ENCODE data around the gene NDUFA13. TPM values are rescaled to one million over a fixed set of nuclear protein-coding genes. Genes with fewer than 3 reads are reported as not detected.

The NDUFA13 gene
- total RNA-seq, 1 donor from 2014 or later: 1,367 TPM

- no peak for ATAC-seq (ENCODE audit: poor library complexity)
- intact Hi-C loops (cut with DNase I): no loop called here
- no peak for DNase-seq
These were observed 11.9 kb downstream of the NDUFA13 start for GRCh38 chr19:19527674-19528625.

GRCh38 chr19:19528721-19529490 is 12.9 kb downstream of the NDUFA13 start, which contains the start of gene YJEFN3:
Gene YJEFN3, plus strand, starts transcription at chr19:19528911. Its CDS starts 22 bp downstream, at chr19:19528933.
- intact Hi-C loops (cut with DNase I): no loop called here
- ATAC-seq (ENCODE audit: poor library complexity) (peak; percentile 32), DNase-seq (no peak)

GRCh38 chr19:19529783-19530422 is 13.9 kb downstream of the NDUFA13 start:
- ATAC-seq (ENCODE audit: poor library complexity) (no peak), DNase-seq (no peak)
- intact Hi-C loops (cut with DNase I): loop anchor here (10.0 kb wide), 1 partner anchor 415 kb away; no protein-coding TSS in a partner anchor

- ATAC-seq (ENCODE audit: poor library complexity) (no peak), DNase-seq (no peak)
- intact Hi-C loops (cut with DNase I): loop anchor here (10.0 kb wide), 1 partner anchor 414 kb away; no protein-coding TSS in a partner anchor
These were observed 14.4 kb downstream of the NDUFA13 start for GRCh38 chr19:19530423-19530804.

- DNase-seq (no peak), ATAC-seq (ENCODE audit: poor library complexity) (no peak)
- intact Hi-C loops (cut with DNase I): loop anchor here (10.0 kb wide), 1 partner anchor 414 kb away; no protein-coding TSS in a partner anchor
These were observed 14.9 kb downstream of the NDUFA13 start for GRCh38 chr19:19530889-19531288.

- intact Hi-C loops (cut with DNase I): loop anchor here (2.0 to 10.0 kb wide), 2 partner anchors 111 to 413 kb away; partner anchors contain the start of gene GMIP
- peak; percentile 93 for DNase-seq
- ATAC-seq (ENCODE audit: poor library complexity): peak; percentile 82
These were observed 16.2 kb downstream of the NDUFA13 start for GRCh38 chr19:19531951-19532805.

GRCh38 chr19:19532806-19533701 is 17.0 kb downstream of the NDUFA13 start:
- no peak for DNase-seq
- intact Hi-C loops (cut with DNase I): loop anchor here (2.0 to 10.0 kb wide), 2 partner anchors 110 to 412 kb away; partner anchors contain the start of gene GMIP
- no peak for ATAC-seq (ENCODE audit: poor library complexity)

- DNase-seq: no peak
- intact Hi-C loops (cut with DNase I): loop anchor here (2.0 to 10.0 kb wide), 2 partner anchors 109 to 411 kb away; partner anchors contain the start of gene GMIP
- ATAC-seq (ENCODE audit: poor library complexity): peak; percentile 13
These were observed 17.8 kb downstream of the NDUFA13 start for GRCh38 chr19:19533841-19534240.

- no peak for DNase-seq
- intact Hi-C loops (cut with DNase I): loop anchor here (10.0 kb wide), 1 partner anchor 410 kb away; no protein-coding TSS in a partner anchor
- no peak for ATAC-seq (ENCODE audit: poor library complexity)
These were observed 18.7 kb downstream of the NDUFA13 start for GRCh38 chr19:19534556-19535265.

- intact Hi-C loops (cut with DNase I): loop anchor here (10.0 kb wide), 1 partner anchor 409 kb away; no protein-coding TSS in a partner anchor
- DNase-seq (no peak), ATAC-seq (ENCODE audit: poor library complexity) (no peak)
These were observed 19.5 kb downstream of the NDUFA13 start for GRCh38 chr19:19535311-19536191.

- intact Hi-C loops (cut with DNase I): loop anchor here (10.0 kb wide), 1 partner anchor 407 kb away; no protein-coding TSS in a partner anchor
- DNase-seq (no peak), ATAC-seq (ENCODE audit: poor library complexity) (no peak)
These were observed 21.3 kb downstream of the NDUFA13 start for GRCh38 chr19:19537075-19538048.

GRCh38 chr19:19538061-19538784 is 22.2 kb downstream of the NDUFA13 start, which contains the start of gene CILP2:
Gene CILP2, plus strand, starts transcription at chr19:19538265. Its CDS starts 85 bp downstream, at chr19:19538350.
- intact Hi-C loops (cut with DNase I): loop anchor here (10.0 kb wide), 1 partner anchor 407 kb away; no protein-coding TSS in a partner anchor
- DNase-seq: peak; percentile 66
- peak; percentile 34 for ATAC-seq (ENCODE audit: poor library complexity)

GRCh38 chr19:19538785-19539166 is 22.8 kb downstream of the NDUFA13 start:
- intact Hi-C loops (cut with DNase I): loop anchor here (10.0 kb wide), 1 partner anchor 406 kb away; no protein-coding TSS in a partner anchor
- ATAC-seq (ENCODE audit: poor library complexity): no peak
- no peak for DNase-seq
